ENCODE results near the gene ARMC8. TPM values are rescaled to one million over a fixed set of nuclear protein-coding genes. Genes with fewer than 3 reads are reported as not detected.

Gene ARMC8
- total and polyA plus RNA-seq, 2 of the 8 experiments (the other 6 are each of a cell fraction or from before 2014, with no cell fraction given), result 47.3 to 58.5 TPM

- no peak for TF ChIP-seq CHD7 (IDR thresholded peaks at IDR 0.05; ENCODE audit: insufficient replicate concordance, low read length)
- TF ChIP-seq POLR2AphosphoS5 (IDR thresholded peaks at IDR 0.05; ENCODE audit: low read depth, low read length), result peak; percentile 87
- TF ChIP-seq PHF8 (conservative IDR thresholded peaks at IDR 0.05; ENCODE audit: low read depth, low read length), result peak; percentile 93
- TF ChIP-seq CHD2 (IDR thresholded peaks at IDR 0.05; ENCODE audit: low read length), result no peak
- TF ChIP-seq SIN3A (conservative IDR thresholded peaks at IDR 0.05 in 1 of 2, IDR thresholded peaks at IDR 0.05 in 1 of 2; ENCODE audit: low read depth in 1 of 2, low read length in 2 of 2), result no peak; a peak in 1 of 4 replicates
- TF ChIP-seq POLR2A (IDR thresholded peaks at IDR 0.05; ENCODE audit: control extremely low read depth in 1 of 2, low read depth in 2 of 2, low read length in 2 of 2), result peak; percentile 82 to 88
- no peak for TF ChIP-seq USF2 (IDR thresholded peaks at IDR 0.05; ENCODE audit: low read length)
- TF ChIP-seq MAFK (IDR thresholded peaks at IDR 0.05; ENCODE audit: low read depth, low read length), result no peak
- peak; percentile 35 for TF ChIP-seq CHD1 (IDR thresholded peaks at IDR 0.05; ENCODE audit: low read depth, low read length)
- TF ChIP-seq CREB1 (IDR thresholded peaks at IDR 0.05), result peak; percentile 47
These were observed at the start of gene ARMC8 (continued) for GRCh38 chr3:138187296-138188012.

Data from H1 (cell line).